D341Med (cell line): ENCODE measurements around the gene STMN3.

Source experiments
- DNase-seq: peaks from one replicate; pipeline ENCODE4 v3.0.0; 2012; ENCODE audit warnings: low spot score

The STMN3 gene

GRCh38 chr20:63653041-63653973 lies at the start of gene STMN3:
TSS of gene STMN3 (minus strand) at chr20:63653424. CDS start at chr20:63653345, 79 bp downstream.
- peak; percentile 89 for DNase-seq

GRCh38 chr20:63702036-63702665 lies 48.9 kb upstream of the STMN3 start:
- DNase-seq, result peak; percentile 21

GRCh38 chr20:63701329-63702035 lies 48.3 kb upstream of the STMN3 start:
- DNase-seq, result peak; percentile 35

- DNase-seq, result peak; percentile 25
Observed at GRCh38 chr20:63701051-63701328, 47.8 kb upstream of the STMN3 start.

- DNase-seq, result peak; percentile 42
Observed at GRCh38 chr20:63700199-63701050, 47.2 kb upstream of the STMN3 start.

- peak; percentile 45 for DNase-seq
Observed at GRCh38 chr20:63699466-63700198, 46.4 kb upstream of the STMN3 start.

GRCh38 chr20:63698739-63699465 lies 45.7 kb upstream of the STMN3 start:
- peak; percentile 54 for DNase-seq

- peak; percentile 49 for DNase-seq
Observed at GRCh38 chr20:63697868-63698545, 44.8 kb upstream of the STMN3 start.

GRCh38 chr20:63697357-63697867 lies 44.2 kb upstream of the STMN3 start:
- peak; percentile 51 for DNase-seq

GRCh38 chr20:63696628-63697356 lies 43.6 kb upstream of the STMN3 start, which contains the start of gene TNFRSF6B:
TSS of gene TNFRSF6B (plus strand) at chr20:63696652. CDS start at chr20:63696768, 116 bp downstream.
- peak; percentile 58 for DNase-seq

- no peak for DNase-seq
Observed at GRCh38 chr20:63696306-63696627, 43.0 kb upstream of the STMN3 start.

- peak; percentile 50 for DNase-seq
Observed at GRCh38 chr20:63695424-63696305, 42.4 kb upstream of the STMN3 start.

- peak; percentile 39 for DNase-seq
Observed at GRCh38 chr20:63694584-63695423, 41.6 kb upstream of the STMN3 start.

GRCh38 chr20:63693733-63694583 lies 40.7 kb upstream of the STMN3 start:
- DNase-seq, result peak; percentile 34

GRCh38 chr20:63693083-63693732 lies 40.0 kb upstream of the STMN3 start:
- DNase-seq, result peak; percentile 38
